Stimulated activated memory B cell treated with anti-CD40 and anti-IgM and Interleukin-4, amounts not matched to agents 10 μg/mL and 1 μg/mL and 100 μg/mL, for 72 hours (primary cell): Measurements from ENCODE around the gene POU2F1.
"Not testable (repeated sequence)": the region's sequence is repeated elsewhere in the genome, so short reads cannot be mapped to it uniquely, and the experiment has no call there.

ENCODE experiments used
- ATAC-seq: fragments of 150-1000 bp; cut with Tn5 transposase; 2 replicates; pipeline ENCODE4 v1.10.0; 2021
- H3K27ac Mint-ChIP-seq: one replicate; pipeline ENCODE4 v1.8.0; 2022; ENCODE audit warnings: mild to moderate bottlenecking, mixed read lengths
- H3K27me3 Mint-ChIP-seq: one replicate; pipeline ENCODE4 v1.8.0; 2022; ENCODE audit warnings: mixed read lengths
- H3K36me3 Mint-ChIP-seq: one replicate; pipeline ENCODE4 v1.8.0; 2022; ENCODE audit warnings: mixed read lengths
- H3K4me1 Mint-ChIP-seq: one replicate; pipeline ENCODE4 v1.8.0; 2022; ENCODE audit warnings: mixed read lengths
- H3K4me3 Mint-ChIP-seq: one replicate; pipeline ENCODE4 v1.8.0; 2022; ENCODE audit warnings: mild to moderate bottlenecking, moderate library complexity, mixed read lengths
- H3K9me3 Mint-ChIP-seq: one replicate; pipeline ENCODE4 v1.8.0; 2022; ENCODE audit warnings: mixed read lengths

POU2F1 gene

GRCh38 chr1:167219646-167220536, 795 bp upstream of the POU2F1 start:
- H3K36me3 Mint-ChIP-seq: no peaks in the 10 kb centered on the region
- H3K4me1 Mint-ChIP-seq: peaks cover 29% of the 10 kb centered on the region
- peaks cover 3% of the 10 kb centered on the region for H3K9me3 Mint-ChIP-seq
- peak overlapping the region; percentile 97 for H3K4me3 Mint-ChIP-seq
- peak overlapping the region; percentile 92 for H3K27ac Mint-ChIP-seq
- peak; percentile 62 for ATAC-seq
- no peaks in the 10 kb centered on the region for H3K27me3 Mint-ChIP-seq

- Mint-ChIP-seq H3K27me3 (no peaks in the 10 kb centered on the region), H3K9me3 (peaks cover 3% of the 10 kb centered on the region), H3K36me3 (no peaks in the 10 kb centered on the region), H3K4me3 (peak overlapping the region; percentile 97), H3K27ac (peak overlapping the region; percentile 92), H3K4me1 (peaks cover 40% of the 10 kb centered on the region)
- ATAC-seq: peak; percentile 50
These were observed 546 bp downstream of the POU2F1 start for GRCh38 chr1:167221126-167221737.

GRCh38 chr1:167221738-167222610, 1.3 kb downstream of the POU2F1 start:
- no peaks in the 10 kb centered on the region for H3K27me3 Mint-ChIP-seq
- ATAC-seq: peak; percentile 76
- H3K4me3 Mint-ChIP-seq: peak overlapping the region; percentile 91
- H3K4me1 Mint-ChIP-seq: peaks cover 43% of the 10 kb centered on the region
- peaks cover under 1% of the 10 kb centered on the region for H3K9me3 Mint-ChIP-seq
- H3K36me3 Mint-ChIP-seq: no peaks in the 10 kb centered on the region
- H3K27ac Mint-ChIP-seq: peak overlapping the region; percentile 92

- peaks cover 50% of the 10 kb centered on the region for H3K4me1 Mint-ChIP-seq
- no peaks in the 10 kb centered on the region for H3K9me3 Mint-ChIP-seq
- no peak for ATAC-seq
These were observed 2.7 kb downstream of the POU2F1 start for GRCh38 chr1:167223144-167224103.

GRCh38 chr1:167224734-167225235, 4.1 kb downstream of the POU2F1 start:
- not testable (repeated sequence) for H3K27me3 Mint-ChIP-seq, H3K27ac Mint-ChIP-seq, H3K36me3 Mint-ChIP-seq, ATAC-seq, H3K9me3 Mint-ChIP-seq, H3K4me3 Mint-ChIP-seq
- H3K4me1 Mint-ChIP-seq: peaks cover 56% of the 10 kb centered on the region

More at GRCh38 chr1:167223144-167224103, 2.7 kb downstream of the POU2F1 start:
- Mint-ChIP-seq H3K27ac (peak overlapping the region; percentile 92), H3K27me3 (no peaks in the 10 kb centered on the region), H3K36me3 (no peaks in the 10 kb centered on the region), H3K4me3 (peak overlapping the region; percentile 91)

GRCh38 chr1:167225920-167226319, 5.2 kb downstream of the POU2F1 start:
- peaks cover 63% of the 10 kb centered on the region for H3K4me1 Mint-ChIP-seq
- no peaks in the 10 kb centered on the region for H3K9me3 Mint-ChIP-seq
- no peak overlapping the region for H3K27ac Mint-ChIP-seq
- no peak for ATAC-seq
- no peaks in the 10 kb centered on the region for H3K36me3 Mint-ChIP-seq
- no peak overlapping the region for H3K4me3 Mint-ChIP-seq
- no peaks in the 10 kb centered on the region for H3K27me3 Mint-ChIP-seq

GRCh38 chr1:167227934-167228378, 7.3 kb downstream of the POU2F1 start:
- H3K36me3 Mint-ChIP-seq: no peaks in the 10 kb centered on the region
- H3K4me3 Mint-ChIP-seq: no peak overlapping the region
- no peak overlapping the region for H3K27ac Mint-ChIP-seq
- no peaks in the 10 kb centered on the region for H3K9me3 Mint-ChIP-seq
- H3K27me3 Mint-ChIP-seq: no peaks in the 10 kb centered on the region
- H3K4me1 Mint-ChIP-seq: peaks cover 65% of the 10 kb centered on the region
- ATAC-seq: no peak

- Mint-ChIP-seq H3K9me3 (no peaks in the 10 kb centered on the region), H3K4me3 (no peak overlapping the region), H3K36me3 (no peaks in the 10 kb centered on the region), H3K4me1 (peaks cover 61% of the 10 kb centered on the region), H3K27me3 (no peaks in the 10 kb centered on the region), H3K27ac (peak overlapping the region; percentile 37)
- ATAC-seq: peak; percentile 45
These were observed 9.2 kb downstream of the POU2F1 start for GRCh38 chr1:167229719-167230385.

- H3K9me3 Mint-ChIP-seq: no peaks in the 10 kb centered on the region
- peak overlapping the region; percentile 37 for H3K27ac Mint-ChIP-seq
- H3K36me3 Mint-ChIP-seq: no peaks in the 10 kb centered on the region
- no peak for ATAC-seq
- no peaks in the 10 kb centered on the region for H3K27me3 Mint-ChIP-seq
- no peak overlapping the region for H3K4me3 Mint-ChIP-seq
- peaks cover 62% of the 10 kb centered on the region for H3K4me1 Mint-ChIP-seq
These were observed 9.8 kb downstream of the POU2F1 start for GRCh38 chr1:167230437-167230836.

- no peak for ATAC-seq
- H3K36me3 Mint-ChIP-seq: no peaks in the 10 kb centered on the region
- H3K4me1 Mint-ChIP-seq: peaks cover 65% of the 10 kb centered on the region
- H3K27ac Mint-ChIP-seq: no peak overlapping the region
- H3K27me3 Mint-ChIP-seq: no peaks in the 10 kb centered on the region
- no peaks in the 10 kb centered on the region for H3K9me3 Mint-ChIP-seq
- no peak overlapping the region for H3K4me3 Mint-ChIP-seq
These were observed 11.3 kb downstream of the POU2F1 start for GRCh38 chr1:167231873-167232450.

GRCh38 chr1:167232801-167233200, 12.1 kb downstream of the POU2F1 start:
- H3K4me1 Mint-ChIP-seq: peaks cover 68% of the 10 kb centered on the region

GRCh38 chr1:167233373-167233772, 12.7 kb downstream of the POU2F1 start:
- no peak overlapping the region for H3K27ac Mint-ChIP-seq
- no peaks in the 10 kb centered on the region for H3K9me3 Mint-ChIP-seq
- no peak overlapping the region for H3K4me3 Mint-ChIP-seq
- H3K4me1 Mint-ChIP-seq: peaks cover 62% of the 10 kb centered on the region
- ATAC-seq: no peak
- no peaks in the 10 kb centered on the region for H3K27me3 Mint-ChIP-seq
- no peaks in the 10 kb centered on the region for H3K36me3 Mint-ChIP-seq

More at GRCh38 chr1:167232801-167233200, 12.1 kb downstream of the POU2F1 start:
- H3K36me3 Mint-ChIP-seq: no peaks in the 10 kb centered on the region
- no peaks in the 10 kb centered on the region for H3K9me3 Mint-ChIP-seq
- H3K27ac Mint-ChIP-seq: no peak overlapping the region
- ATAC-seq: no peak
- H3K27me3 Mint-ChIP-seq: no peaks in the 10 kb centered on the region
- no peak overlapping the region for H3K4me3 Mint-ChIP-seq

GRCh38 chr1:167237000-167237399, 16.3 kb downstream of the POU2F1 start:
- H3K4me1 Mint-ChIP-seq: peaks cover 32% of the 10 kb centered on the region
- no peak overlapping the region for H3K4me3 Mint-ChIP-seq
- no peaks in the 10 kb centered on the region for H3K36me3 Mint-ChIP-seq
- no peaks in the 10 kb centered on the region for H3K27me3 Mint-ChIP-seq
- no peak overlapping the region for H3K27ac Mint-ChIP-seq
- ATAC-seq: no peak
- no peaks in the 10 kb centered on the region for H3K9me3 Mint-ChIP-seq
